Fibroblast of pulmonary artery (primary cell): ENCODE data around the gene MARCHF11.

Experiments used
- DNase-seq: peaks from one replicate; pipeline ENCODE4 v3.0.0-alpha.2; 2010; ENCODE audit warnings: low read depth
- H3K4me3 ChIP-seq: replicated peaks from 2 replicates; pipeline ENCODE4 v1.5.1; 2011; ENCODE audit warnings: low read depth, mild to moderate bottlenecking, control low read depth, low read length, moderate library complexity
- CTCF ChIP-seq: IDR thresholded peaks from 2 replicates; pipeline ENCODE4 v1.5.1; 2011; ENCODE audit warnings: mild to moderate bottlenecking, control low read depth, low read length, inconsistent platforms; ENCODE audit errors: missing control alignments

Gene MARCHF11

DNA sequence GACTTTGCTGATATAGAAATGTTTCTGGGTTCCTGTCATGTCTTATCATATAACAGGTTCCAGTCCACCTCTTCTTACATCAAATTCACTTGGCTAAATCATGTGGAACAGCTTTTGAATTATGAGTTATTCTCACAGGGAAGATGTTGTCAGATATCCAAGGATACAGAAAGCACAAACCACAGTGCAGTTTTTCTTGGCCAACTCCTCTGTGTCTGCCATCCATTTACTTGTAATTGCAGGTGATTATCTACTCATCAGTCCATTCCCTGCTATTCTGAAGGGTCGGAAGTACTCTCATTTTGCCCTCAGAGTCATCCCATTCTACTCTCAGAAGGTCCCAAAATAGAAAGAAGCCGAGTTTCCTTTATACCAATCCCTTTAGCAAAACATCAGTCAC is 10.0 kb downstream of the MARCHF11 start:
- TF ChIP-seq CTCF, result no peak
- DNase-seq, result no peak
- H3K4me3 ChIP-seq, result no peak overlapping the region

DNA sequence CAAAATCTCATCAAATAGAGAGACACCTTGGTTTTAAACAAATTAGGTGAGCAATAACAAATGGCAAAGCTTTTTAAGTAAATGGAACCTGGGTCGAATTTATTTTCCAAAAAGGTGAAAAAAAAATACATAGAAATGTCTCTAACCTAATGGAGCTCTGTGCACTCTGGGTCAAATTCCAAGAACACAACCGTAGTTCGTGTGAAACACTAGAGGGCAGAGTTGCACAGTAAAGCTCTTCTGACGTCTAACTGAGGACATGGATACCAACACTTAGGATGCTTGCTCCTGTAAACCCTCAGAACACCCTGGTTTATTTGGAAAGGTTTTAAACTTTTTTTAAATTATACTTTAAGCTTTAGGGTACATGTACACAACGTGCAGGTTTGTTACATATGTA is 18.9 kb downstream of the MARCHF11 start:
- peak; percentile 85 for TF ChIP-seq CTCF
- no peak overlapping the region for H3K4me3 ChIP-seq
- DNase-seq, result peak; percentile 82

DNA sequence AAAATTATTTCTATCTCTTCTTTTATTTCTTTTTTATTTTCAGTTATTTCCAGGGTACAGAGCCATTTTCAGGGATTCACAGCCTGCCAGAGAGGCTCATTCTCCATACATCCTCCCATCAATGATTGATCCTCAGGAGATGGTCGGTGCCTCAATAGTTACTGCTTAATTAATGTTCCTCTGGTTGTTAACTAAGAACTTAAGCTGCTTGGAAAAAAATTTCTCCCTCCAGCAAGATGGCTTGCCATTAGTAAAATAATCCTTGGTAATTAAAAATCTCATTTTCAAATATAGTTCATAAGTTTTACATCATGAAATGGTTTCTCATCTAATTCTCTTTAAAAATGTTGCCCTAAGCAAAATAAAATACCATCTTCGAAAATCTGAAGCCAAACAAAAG is 20.0 kb downstream of the MARCHF11 start:
- no peak for TF ChIP-seq CTCF
- no peak for DNase-seq
- no peak overlapping the region for H3K4me3 ChIP-seq

DNA sequence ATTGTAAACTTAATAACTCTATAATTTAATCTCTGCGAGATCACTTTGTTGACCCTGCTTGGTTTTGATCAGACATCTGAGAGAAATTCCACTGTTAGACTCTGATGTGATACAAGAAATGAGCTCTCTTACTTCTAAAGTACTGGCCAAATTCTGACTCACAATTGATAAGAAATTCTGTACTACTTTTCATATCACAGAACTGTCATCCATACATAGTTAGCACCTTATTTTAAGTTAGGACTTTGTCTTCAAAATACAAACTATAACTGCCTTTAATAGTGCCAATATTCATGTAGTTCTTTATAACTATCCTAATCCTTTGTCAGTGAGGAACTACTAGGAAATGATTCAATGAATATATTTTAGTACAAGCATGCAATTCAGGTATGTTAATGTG is 23.4 kb downstream of the MARCHF11 start:
- no peak for TF ChIP-seq CTCF
- H3K4me3 ChIP-seq, result no peak overlapping the region
- DNase-seq, result no peak

DNA sequence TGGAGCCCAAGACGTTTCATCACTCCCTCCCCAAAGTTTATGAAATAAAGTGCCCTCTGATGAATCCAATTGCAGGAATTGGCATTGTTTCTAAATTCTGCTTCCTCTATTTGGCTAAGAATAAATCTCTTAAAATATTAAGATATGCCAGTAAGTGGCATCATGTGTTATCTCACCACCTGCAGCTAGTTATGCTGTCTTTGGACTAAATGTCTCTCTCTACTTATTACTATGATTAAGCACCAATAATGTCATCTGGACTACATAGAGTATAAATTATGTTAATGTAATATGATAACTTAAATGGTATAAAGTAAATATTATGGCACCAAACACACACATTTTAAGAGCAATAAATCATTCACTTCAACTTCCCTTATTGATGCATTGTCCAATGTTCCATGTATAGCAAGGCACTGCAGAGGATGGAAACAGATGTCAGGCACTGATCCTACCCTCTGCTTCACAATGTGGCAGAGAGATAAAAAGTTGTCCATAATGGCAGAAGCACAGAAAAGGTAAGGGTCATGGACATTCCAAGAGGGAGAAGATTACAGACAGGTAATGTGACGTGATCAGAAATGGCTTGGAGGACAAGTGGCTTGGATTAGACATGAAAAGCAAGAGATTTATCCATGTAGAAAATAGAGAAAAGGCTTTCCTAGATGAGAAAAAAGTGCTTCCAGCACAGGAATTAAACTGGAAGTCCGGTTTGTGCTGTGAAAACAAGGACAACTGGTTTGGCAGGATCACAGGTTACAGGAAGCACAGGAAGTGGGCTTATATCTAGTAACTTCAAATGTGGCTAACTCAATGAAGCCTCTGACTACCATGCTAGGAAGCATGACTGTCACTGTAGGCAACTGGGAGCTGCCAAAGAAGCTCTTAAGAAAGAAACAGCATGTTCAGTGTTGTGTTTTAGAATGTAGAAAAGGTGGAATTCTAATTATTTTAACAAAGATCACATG is 26.7 kb downstream of the MARCHF11 start:
- DNase-seq, result no peak
- no peak for TF ChIP-seq CTCF
- no peak overlapping the region for H3K4me3 ChIP-seq

- DNase-seq, result no peak
- H3K4me3 ChIP-seq, result no peak overlapping the region
- TF ChIP-seq CTCF, result no peak
Observed at GRCh38 chr5:16149621-16150020, 30.0 kb downstream of the MARCHF11 start.
